Ramos (cell line): ENCODE data around the gene COA1.
"Not testable (repeated sequence)": the region's sequence is repeated elsewhere in the genome, so short reads cannot be mapped to it uniquely, and the experiment has no call there.

Experiments
- in situ Hi-C: fragments of 300-500 bp; cut with MboI; formaldehyde crosslinking; loops from one replicate; pipeline ENCODE4 v1.14.3; 2022; ENCODE audit warnings: low sequenced_read_pairs; ENCODE audit not compliant: unreplicated experiment

Gene COA1, protein sequence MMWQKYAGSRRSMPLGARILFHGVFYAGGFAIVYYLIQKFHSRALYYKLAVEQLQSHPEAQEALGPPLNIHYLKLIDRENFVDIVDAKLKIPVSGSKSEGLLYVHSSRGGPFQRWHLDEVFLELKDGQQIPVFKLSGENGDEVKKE

DNA sequence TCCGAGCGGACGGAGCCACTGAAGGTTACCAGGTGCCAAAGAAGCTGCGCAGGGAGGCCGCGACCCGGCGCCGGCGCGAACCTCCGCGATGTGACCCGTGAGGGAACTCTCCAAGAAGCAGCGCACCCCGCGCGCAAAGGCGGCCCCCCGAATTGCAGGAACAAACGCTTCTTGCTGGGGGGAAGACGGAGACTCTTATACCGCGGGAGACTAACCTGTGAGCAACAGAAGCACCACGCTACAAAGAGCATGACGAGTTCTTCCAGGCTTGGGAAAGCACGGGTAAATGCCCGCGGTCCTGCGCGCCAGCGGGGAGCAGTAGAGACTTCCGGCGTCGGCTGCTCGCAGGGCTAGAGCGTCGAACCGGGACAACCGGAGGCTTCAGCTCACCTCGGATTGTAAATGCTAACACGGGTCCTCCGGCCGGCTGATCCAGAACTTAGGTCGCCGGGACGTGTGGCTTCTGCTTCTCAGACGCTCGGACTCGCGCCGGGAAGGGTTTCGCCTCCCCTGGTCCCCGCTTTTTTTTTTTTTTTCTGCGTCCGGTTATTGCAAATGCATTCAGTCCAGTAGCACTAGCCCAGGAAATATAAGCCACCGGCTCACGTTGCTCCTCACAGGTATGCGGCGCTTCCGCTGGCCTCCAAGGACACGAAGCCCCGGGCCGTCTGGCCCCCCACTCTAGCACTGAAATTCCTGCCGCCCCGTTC lies at the start of gene COA1:
COA1 (minus strand) TSS at position 310 of the 710 bp plus-strand sequence. CDS start 80,909 bp downstream, outside the sequence.
- in situ Hi-C loops: no loop called here

DNA sequence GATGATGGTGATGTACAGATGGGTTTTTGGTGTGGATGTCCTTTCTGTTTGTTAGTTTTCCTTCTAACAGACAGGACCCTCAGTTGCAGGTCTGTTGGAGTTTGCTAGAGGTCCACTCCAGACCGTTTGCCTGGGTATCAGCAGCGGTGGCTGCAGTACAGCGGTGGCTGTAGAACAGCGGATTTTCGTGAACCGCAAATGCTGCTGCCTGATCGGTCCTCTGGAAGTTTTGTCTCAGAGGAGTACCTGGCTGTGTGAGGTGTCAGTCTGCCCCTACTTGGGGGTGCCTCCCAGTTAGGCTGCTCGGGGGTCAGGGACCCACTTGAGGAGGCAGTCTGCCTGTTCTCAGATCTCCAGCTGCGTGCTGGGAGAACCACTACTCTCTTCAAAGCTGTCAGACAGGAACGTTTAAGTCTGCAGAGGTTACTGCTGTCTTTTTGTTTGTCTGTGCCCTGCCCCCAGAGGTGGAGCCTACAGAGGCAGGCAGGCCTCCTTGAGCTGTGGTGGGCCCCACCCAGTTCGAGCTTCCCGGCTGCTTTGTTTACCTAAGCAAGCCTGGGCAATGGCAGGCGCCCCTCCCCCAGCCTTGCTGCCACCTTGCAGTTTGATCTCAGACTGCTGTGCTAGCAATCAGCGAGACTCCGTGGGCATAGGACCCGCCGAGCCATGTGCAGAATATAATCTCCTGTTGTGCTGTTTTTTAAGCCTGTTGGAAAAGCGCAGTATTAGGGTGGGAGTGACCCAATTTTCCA lies 49.1 kb upstream of the COA1 start:
- in situ Hi-C loops: not testable (repeated sequence)

DNA sequence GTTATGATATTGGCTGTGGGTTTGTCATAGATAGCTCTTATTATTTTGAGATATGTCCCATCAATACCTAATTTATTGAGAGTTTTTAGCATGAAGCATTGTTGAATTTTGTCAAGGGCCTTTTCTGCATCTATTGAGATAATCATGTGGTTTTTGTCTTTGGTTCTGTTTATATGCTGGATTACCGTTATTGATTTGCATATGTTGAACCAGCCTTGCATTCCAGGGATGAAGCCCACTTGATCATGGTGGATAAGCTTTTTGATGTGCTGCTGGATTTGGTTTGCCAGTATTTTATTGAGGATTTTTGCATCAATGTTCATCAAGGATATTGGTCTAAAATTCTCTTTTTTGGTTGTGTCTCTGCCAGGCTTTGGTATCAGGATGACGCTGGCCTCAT lies 45.9 kb upstream of the COA1 start:
- in situ Hi-C loops: not testable (repeated sequence)

DNA sequence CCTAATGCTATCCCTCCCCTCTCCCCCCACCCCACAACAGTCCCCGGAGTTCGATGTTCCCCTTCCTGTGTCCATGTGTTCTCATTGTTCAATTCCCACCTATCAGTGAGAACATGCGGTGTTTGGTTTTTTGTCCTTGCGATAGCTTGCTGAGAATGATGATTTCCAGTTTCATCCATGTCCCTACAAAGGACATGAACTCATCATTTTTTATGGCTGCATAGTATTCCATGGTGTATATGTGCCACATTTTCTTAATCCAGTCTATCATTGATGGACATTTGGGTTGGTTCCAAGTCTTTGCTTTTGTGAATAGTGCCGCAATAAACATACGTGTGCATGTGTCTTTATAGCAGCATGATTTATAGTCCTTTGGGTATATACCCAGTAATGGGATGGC lies 43.9 kb upstream of the COA1 start:
- in situ Hi-C loops: not testable (repeated sequence)

DNA sequence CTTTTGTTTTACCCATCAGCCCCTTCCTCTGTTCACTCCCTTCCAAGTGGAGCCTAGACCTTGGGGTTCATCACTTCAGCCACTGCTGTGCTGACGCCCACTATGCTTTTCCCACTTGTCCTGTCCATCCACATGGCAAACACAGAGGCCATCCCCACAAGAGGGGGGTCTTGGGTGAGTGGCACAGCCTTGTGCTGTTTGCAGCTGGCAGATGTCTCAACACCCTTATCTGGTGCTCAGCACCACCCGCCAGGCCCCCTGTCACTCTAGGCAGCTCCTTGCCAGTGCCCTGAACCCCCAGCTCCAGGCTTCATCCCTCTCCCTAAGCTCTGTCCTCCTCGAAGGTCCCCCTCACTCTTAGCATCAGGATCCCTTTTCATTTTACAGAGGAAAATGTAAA lies 42.2 kb upstream of the COA1 start:
- in situ Hi-C loops: no loop called here

DNA sequence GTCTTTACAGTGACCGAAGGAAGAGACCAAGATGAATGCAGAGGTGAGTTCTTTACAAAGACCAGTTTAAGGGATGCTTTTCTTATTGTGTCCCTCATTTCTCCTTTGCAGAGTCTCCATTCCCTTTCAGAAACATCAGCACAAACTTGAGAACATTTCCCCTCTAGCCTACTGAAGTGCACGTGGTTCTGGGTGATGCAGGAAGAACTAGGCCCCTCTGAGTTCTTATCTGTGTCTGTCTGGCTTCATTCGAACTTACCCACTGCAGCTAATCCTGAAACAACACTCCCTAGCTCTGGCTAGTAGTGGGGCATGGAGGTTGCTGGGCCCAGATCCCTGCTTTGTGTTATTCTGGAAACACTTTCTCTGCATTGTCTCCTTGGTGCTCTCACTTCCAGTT lies 41.8 kb upstream of the COA1 start:
- in situ Hi-C loops: no loop called here

DNA sequence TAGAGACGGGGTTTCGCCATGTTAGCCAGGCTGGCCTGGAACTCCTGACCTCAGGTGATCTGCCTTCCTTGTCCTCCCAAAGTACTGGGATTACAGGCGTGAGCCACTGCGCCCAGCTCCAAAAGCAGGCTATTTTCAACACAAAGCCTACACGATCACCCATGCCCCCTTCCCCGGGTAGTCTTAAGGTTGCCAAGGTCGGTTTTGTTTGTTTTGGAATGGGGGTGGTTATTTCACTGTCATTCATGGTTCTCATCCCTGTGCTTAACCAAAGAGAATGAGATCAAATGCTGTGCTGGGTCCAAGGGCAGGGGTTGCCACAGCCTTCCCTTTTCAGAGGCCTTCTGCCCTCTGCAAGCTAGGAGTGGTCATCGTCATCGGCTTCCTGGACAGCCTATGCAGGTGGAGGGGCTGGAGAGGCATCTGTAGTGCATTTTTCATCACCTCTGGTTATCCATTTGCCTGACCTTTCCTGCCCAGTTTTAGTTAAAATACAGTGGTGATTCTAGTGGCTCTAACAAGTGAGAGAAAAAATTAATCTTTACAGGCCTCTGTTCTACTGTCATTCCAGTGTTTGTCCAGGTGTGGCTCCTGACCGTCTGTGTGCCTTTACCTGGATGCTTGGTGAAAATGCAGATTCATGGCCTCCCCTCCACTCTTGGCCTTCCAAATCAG lies 40.6 kb upstream of the COA1 start:
- in situ Hi-C loops: no loop called here

DNA sequence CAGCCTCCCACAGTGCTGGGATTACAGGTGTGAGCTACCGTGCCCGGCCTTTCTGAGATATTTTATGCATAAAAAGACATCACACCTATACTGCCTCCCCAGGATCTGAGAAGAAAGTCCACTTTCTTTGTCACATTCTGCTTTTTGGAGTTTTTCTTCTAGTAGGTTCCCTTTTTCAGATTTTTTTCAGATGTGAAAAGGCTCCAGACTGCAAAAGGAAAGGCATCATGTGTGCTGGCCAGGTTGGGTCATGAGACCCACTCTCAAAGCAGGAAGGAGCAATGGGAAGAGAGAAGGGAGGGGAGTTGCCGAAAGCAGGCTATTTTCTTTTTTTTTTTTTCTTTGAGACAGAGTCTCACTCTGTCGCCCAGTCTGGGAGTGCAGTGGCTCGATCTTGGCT lies 40.0 kb upstream of the COA1 start:
- in situ Hi-C loops: no loop called here

DNA sequence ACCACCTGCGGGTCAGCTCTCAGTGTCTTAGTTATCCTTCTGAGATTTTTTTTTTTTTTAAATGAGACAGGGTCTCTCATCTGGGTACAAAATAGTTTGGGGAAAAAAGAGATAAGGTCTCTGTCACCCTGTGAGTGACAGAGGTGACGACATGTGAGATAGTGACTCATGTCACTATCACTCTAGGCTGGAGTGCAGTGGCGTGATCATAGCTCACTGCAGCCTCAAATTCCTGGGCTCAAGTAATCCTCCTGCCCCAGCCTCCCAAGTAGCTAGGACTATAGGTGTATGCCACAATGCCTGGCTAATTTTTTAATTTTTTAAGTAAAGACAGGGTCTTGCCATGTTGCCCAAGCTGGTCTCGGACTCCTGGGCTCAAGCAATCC lies 39.6 kb upstream of the COA1 start:
- in situ Hi-C loops: no loop called here

DNA sequence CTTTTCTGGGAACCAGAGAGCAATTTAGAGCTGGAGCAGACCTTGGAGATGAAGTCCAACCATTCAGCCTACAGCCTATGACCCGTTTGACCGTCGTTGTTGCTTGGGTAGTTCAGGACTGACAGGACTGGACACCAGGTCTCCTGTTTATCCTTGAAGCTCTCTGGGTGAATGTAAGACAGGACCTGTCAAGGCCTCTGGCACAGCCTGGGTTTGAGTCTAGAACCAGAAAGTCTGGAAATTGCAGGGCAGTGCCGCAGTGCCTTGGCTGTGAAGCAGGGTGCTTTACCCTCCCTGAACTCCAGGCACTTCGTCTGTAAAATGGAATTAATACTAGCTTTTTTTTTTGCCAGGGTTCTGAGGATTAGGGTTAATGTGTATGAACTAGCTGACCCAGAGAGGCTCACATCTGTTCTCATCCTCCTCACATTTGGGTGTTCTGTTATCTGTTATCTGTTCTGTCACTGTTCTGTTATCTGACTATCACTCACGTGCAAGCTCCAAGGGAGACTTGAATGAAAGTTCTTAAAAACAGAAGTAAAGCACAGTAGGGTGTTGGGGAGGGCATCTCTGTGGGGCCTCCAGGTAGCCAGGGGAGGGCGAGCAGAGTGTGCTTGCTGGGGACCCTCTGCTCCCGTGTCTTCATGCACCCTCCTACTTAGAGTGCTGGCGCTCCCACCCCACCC lies 39.0 kb upstream of the COA1 start:
- in situ Hi-C loops: no loop called here

DNA sequence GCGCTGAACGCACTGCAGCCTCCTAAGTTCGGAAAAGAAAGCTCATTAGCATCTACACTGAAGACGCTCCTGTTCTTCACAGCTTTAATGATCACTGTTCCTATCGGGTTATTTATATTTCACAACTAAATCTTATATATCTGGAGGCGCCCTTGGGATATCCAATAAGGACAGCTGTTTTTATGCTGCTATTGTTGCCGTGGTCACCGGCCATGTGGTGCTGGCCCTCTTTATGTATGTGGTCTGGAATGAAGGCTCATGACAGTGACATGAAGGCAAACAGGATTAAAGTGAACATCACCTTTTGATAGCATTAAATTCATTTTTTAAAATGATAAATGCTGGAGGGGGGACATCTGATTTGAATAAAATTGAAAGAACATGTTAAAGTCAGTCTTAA lies 38.0 kb upstream of the COA1 start:
- in situ Hi-C loops: no loop called here

DNA sequence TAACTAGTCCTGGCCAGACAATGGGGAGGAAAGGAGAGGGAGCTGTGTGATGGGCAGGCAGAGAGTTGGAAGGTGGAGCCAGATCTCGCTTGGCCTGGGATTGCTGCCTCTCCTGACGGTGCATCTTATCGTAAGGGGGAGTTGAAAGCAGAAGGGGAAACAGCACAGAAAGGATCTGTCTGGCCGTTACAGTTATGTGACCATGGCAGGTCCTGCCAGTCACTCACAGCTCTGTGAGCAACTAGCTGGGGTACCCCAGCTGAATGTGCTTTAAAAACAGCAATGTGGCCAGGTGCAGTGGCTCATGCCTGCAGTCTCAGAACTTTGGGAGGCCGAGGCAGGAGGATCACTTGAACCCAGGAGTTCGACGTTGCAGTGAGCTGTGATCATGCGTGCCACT lies 37.2 kb upstream of the COA1 start:
- in situ Hi-C loops: no loop called here

DNA sequence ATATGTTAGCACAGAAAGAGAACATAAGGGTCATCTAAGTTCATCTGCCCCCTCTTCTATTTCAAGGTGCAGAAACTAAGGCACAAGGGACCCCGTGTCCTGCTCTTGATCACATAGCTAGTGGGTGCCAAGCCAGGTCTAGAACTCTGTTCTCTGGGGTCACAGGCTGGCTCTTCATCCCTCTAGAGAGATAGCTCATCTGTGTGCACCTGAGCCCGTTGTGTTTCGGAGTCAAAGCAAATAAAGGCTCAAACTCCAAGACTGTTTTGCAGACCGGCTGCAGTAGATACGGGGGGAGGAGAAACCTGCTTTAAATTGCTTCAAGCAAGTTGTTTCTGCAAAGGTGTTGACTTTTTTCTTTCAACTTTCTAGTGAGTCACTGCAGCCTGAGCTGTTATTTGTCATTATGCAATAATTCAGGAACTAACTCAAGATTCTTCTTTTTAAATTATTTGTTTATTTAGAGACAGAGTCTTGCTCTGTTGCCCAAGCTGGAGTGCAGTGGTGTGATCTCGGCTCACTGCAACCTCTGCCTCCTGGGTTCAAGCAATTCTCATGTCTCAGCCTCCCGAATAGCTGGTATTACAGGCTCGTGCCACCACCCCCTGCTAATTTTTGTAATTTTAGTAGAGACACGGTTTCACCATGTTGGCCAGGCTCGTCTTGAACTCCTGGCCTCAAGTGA lies 35.6 kb upstream of the COA1 start:
- in situ Hi-C loops: no loop called here

DNA sequence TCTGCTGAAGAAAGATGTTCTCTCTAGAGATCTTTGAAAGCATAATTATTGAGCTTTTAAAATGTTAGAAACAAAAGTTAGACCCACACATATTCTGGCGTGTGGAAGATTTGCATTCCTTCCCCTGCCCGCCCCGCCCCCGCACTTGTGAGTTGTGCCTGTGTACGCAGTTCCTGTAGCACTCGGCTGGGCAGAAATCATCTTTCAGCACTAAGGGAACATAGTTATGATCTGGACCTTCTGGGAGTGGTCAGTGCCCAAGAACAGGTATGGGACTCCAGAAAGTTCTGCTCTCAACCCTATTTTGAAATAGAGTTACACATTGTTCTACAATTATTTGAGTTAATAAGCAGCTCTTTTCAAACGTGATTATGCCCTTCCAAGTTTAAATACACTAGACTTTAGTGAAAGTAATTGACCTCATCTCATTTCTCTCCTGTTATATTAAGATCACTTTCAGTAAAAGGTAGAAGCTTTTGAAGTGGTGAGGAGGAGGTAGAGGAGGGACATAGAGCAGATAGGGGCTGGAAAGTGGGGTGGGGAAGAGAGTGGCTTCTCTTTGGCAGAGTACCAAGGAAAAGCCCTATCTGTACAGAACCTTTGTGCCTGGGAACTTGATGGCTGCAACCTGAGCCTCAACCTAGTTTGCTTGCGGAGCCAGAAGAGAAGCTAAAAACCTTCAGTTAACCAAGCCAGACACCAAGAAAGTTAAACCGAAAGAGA lies 34.9 kb upstream of the COA1 start:
- in situ Hi-C loops: no loop called here

DNA sequence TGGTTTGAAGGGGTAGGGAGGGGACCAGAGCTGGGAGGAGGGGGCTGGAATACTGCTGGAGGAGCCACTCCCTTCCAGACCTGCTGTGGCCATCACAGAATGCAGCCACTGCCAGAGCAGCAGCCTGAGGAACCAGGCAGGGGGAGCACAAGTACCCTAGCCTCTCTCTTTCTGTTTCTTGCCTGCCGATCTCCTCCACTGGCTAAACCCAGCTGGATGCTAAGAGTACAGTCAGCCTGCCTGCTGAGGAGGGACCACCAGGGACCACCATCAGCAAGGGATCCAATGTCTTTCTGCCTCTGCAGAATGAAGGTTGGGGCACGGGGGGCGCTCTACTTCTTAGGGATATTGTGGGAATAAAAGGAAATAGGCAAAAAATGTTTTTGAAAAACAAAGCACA lies 33.9 kb upstream of the COA1 start:
- in situ Hi-C loops: no loop called here

DNA sequence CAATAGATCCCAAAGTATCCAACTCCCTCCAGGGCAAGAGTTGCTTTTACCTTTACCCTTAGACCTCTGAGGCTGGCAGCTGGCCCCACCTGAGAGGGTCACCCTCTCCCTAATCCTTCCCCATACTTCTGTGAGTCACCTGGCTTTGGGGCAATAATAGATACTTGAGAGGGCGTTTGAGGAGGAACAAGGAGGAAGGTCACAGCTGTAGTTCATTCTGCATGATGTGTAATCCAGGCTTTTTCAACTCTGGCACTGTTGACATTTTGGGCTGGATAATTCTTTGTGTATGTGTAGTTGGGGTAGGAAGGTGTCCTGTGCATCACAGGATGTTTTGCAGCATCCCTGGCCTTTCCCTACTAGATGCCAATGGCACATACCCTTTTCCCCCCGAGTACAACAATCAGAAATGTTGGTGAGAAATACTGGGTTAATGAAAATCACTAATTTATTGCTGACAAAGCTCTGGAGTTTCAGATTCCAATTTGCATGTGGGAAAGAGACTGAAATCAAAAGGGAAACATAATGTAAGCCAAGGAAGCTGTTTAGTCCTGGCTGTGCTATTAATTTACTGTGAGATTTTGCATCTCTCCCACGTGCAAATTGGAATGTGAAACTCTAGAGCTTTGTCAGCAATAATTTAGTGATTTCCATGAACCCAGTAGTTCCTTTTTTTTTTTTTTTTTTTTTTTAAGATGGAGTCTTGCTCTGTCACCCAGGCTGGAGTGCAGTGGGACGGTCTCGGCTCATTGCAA lies 32.8 kb upstream of the COA1 start:
- in situ Hi-C loops: no loop called here

DNA sequence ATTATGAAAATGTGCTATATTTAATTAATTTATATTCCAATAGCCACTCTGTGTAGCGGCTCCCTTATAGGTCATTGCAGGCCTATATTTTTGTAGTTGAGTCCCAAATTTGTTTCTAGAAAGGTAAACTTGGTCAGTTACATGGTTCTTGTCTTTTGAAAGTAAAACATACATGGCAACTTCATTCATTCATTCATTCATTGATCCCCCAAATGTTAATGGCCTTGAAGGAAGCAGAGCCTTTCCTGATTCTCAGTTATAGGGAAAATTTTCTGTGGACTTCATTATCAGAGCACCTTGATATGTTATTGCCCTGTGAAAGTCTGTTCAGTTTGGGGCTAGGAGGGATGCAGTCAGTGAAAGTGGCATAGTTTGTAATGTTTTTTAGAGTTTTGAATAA lies 32.1 kb upstream of the COA1 start:
- in situ Hi-C loops: no loop called here

DNA sequence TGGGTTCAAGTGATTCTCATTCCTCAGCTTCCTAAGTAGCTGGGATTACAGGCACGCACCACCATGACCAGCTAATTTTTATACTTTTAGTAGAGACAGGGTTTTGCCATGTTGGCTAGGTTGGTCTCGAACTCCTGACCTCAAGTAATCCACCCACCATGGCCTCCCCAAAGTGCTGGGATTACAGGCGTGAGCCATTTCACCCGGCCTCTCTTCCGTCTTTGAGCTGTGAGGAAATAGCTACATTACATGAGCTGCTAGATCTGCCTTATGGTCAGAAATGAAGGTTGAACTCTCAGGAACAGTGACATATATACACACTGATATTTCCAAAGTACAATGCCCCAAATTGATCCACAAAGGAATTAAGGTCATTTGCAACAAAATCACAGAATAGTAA lies 31.5 kb upstream of the COA1 start:
- in situ Hi-C loops: no loop called here
